Effector CD4-positive, alpha-beta T cell (primary cell): ENCODE results near the gene LGI1.

Experiments used
- DNase-seq: peaks from one replicate; pipeline ENCODE4 v3.0.0-alpha.2; 2020

Gene LGI1

DNA sequence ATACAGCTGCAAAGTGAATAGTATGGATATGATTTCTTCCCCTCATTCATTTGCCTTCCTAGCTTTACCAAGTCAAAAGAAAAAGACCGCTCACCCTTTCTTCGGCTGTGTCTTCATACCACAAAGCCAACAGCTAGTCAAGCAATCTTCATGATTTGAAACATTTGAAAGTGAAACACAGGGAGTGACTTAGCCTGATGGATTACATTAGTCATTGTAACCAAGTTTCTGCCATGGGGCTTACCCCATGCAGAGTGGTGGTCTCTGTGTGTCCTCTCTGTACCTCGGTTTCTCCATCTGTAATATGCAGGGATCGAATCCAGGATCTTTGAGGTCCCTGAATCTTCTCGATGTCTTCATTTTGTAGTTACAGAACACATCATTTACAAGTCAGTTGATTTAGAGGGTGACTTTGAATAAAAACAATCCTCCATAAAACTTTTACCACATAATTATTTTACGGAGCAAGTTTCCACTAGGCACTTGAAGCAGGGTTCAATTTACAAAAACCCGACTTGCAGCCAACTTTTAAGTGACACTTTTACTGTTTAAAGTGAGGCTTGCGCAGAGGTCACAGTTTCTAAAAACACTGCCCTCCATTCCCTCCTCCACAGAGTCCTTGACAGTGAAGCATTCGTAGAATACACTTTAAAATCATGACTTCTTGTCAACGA, 2.2 kb upstream of the LGI1 start:
- no peak for DNase-seq

DNA sequence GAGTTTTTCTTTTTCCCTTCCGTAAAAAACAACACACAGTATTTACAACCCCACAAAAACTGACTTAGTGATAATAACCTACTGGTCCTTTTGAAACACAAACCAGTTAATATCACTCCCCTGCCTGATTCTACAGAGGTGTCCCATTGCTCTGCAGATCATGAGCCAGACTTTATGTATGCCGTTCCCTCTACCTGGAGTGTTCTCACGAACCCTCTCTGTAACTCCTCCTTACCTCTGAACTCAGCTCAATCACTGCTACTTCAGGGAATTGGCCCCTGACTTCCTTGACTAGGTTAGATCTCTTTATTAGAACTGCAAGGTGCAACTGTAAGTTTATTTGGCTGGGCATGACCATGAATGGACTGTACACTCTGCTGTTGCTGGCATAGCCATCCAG, 1.6 kb upstream of the LGI1 start:
- DNase-seq, result no peak

DNA sequence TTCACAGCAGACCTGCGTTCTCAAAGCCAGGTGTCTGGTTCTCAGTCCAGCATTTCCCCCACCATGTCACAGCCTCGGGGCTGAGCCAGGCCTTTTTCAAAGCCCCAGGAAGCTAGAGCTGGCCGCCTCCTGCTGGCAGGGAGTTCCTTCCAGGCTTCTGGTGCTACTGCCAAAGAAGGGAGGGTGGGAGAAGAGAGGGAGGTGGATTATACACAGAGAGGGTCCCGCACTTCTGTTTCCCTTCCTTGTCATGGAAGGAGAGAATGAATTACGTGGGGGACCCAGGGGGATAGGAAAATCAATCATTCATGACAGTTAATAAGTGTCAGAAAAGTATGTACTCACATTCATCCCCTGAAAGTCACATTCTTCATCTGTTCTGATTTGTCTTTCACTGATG, 600 bp upstream of the LGI1 start:
- DNase-seq, result no peak

DNA sequence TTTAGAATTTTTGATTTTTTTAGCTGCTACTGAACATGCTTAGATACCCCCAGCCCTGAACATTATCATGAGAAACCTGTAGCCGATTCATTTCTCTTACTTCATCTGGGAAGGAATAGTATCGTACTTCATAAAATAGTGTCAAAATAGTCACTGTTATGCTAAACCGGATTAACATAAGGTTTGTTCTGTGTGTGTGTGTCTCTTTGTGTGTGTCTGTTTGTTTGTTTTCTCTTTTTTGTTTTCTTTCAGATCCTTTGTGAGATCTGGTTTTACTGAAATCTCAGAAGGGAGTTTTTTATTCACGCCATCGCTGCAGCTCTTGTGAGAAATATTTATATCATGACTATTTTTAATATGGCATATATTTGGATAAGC, 761 bp downstream of the LGI1 start:
- DNase-seq, result no peak

DNA sequence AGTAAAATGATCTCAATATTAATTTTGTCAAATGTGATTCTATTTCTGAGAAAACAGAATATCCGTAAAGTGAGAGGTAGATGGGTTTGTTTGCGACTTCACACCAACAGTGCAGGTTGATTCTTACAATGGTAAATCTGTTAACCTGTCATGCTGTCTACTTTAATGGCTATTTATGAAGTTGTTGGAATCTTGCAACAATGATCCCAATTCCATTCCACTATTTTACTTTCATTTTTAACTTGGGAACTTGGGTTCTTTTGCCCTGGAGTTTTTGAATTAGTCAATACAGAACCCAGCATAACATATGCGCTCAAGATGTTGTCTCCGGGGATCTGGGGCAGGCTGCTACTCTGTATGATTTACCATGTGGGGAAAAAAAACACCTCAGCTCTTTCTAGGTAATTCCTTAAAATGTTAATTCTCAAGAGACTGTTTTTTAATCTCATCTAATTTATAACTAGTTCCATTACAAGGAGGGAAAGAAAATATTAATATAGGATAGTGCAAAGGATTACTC, 1.2 kb downstream of the LGI1 start:
- no peak for DNase-seq

DNA sequence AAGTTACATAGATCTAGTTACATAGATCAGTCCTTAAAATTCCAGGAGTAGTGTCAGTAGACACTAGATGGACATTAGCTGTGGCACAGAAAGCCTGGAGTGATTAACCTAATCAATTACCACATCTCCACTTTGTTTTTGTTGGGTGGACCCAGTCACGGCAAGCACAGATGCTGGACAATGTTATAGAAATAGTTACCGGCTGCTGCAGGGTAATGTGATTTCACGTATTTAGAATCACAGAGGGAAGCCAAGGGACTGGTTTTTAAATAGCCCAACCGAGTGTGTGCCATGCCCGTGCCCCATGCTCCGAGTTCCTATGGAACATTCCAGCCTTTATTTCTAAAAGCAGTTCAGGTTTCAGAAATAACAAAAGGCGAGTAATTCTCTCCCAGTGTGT, 2.8 kb downstream of the LGI1 start:
- DNase-seq, result no peak

DNA sequence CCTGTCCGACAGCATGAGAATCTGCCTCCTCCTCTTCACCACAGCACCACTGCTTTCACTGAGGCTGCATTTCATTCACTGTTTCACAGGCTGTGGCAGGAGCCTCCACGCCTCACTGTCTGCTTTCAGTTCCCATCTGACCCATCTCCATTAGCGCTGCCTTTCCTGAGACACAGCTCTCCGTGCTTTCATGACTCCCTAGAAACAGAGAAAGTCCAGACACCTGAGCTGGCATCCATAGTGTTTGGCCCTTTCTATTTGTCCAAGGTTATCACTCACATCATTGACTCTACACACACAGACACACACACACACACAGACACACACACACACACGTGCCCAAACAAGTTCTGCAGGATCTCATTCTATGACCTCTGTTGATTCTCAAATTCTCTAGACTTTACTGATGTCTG, 5.2 kb downstream of the LGI1 start:
- DNase-seq, result no peak

DNA sequence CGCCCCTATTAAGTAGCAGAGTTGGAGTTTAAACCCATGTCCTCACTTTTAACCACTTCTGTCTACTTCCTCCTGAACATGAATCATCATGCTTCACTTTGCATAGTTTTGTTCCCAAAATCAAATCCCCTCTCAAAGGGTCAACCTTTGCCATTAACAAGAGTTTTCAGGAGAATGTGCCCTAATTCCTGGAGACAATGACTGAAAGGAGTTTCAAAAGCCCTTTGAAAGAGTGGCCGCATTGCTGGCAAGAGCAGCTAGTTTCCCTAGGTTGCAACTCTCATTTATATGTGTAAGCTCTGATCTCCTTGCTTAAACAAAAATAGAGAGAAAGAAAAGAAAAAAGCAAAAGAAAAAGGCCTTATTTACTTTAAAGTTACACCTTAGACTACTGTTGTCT, 9.2 kb downstream of the LGI1 start:
- no peak for DNase-seq

DNA sequence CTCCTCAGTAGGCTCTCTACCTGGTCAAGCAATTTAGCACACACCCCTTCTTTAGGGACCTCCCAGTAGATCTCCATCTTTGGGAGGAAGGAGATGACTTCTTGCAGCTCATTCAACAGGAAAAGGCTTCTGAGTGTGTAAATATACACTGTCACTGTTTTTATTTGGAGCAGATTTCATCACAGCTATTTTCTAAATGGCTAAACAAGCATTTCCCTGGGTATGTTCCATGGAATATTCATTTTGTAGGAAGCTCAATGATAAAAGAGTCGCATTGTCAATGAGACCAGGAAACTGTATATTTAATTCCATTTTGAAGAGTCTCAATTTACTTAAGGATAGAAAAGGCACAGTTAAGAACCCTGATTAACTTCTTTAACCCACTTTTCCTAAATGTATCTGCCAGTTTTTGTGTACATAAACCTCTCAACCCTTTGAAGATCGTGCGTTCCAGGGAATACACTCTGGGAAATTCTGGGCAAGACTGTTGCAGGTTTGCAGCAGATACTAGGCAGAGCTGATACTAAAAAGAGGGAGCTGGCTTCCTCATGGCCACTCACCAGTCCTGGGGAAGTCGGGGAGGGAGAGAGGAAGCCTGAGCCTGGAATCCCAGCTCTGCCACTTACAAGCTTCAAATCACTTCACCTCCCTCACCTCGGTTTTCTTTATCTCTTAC, 10.1 kb downstream of the LGI1 start:
- DNase-seq, result no peak

DNA sequence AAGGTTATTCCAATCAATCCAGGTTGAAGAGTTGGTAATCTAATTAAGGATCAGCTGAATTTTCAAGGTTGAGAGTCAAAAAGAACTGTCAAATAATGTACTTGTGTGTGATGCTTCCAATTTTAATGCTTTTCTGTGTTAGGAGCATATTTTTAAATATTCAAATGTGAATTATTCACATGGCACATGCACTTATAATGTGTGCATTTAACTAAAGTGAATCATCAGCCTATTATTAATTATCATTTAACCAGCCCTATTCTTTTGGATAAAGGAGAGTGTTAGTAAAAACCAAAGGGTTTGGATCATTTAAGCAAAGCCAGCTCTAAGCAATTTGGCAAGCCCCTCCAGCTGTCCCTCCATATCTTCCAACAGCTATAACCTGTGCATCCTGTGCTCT, 11.2 kb downstream of the LGI1 start:
- DNase-seq, result no peak

DNA sequence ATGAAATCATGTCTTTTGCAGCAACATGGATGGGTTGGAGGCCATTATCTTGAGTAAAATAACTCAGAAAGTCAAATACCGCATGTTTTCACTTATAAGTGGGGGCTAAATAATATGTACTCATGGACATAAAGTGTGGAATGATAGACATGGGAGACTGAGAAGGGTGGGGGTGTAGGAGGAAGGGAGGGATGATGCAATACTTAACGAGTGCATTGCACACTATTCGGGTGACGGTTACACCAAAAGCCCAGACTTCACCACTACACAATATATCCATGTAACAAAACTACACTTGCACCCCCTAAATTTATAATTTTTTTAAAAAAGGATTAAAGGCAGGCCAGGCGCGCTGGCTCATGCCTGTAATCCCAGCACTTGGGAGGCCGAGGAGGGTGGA, 13.6 kb downstream of the LGI1 start:
- no peak for DNase-seq

DNA sequence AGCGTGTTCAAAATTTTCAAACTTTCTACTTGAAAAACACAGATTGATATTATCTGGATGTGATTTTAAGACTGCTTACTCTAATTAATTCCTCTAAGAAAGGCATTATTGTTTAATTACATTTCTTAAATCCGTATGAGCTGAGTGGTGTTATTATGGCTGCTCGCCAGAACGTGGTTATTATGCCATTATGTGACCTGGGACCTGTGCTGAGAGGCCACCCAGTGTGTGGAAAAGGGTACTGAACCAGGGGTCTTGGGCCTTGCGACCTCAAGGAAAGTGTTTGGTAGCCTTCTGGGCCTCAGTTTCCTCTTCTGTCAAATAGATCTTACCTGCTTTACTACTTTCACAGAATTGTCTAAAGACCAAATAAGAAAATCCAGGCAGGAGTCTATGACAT, 15.4 kb downstream of the LGI1 start:
- DNase-seq, result no peak

DNA sequence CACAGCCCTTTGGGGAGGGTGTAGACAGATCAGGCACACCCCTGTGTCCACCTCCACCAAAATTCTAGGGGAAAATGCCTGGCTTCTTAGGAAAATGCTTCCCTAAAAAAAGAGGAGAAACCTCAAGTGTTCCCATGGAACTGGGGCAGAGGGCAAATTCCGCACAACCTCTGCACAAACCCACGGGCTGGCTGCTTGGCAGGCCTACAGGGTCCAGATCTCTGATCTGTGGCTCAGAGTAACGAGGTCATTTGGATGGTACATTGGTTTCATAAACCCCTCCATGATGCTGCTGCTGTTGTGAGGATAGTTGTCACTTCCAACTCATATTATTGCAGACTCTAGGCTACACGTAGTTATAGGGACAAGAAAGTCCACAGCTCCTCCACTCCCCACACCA, 16.0 kb downstream of the LGI1 start:
- no peak for DNase-seq

DNA sequence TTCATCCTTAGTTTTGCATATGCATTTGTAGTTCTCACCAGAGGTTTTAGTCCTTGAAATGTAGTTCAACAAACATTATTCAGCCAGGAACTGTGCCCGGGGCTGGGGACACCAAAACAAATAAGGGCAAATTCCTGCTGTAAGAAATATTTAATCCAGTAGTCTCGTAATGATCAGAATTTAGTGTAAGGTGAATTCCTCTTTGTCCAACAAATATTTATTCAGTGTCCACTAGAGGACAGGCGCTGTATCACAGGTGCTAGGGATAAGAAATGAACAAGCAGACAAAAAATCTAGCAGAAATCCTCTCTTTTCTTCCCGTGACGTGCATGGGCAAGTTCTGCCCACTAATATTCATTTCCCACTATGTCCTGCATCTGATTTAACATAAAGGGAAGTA, 17.6 kb downstream of the LGI1 start:
- no peak for DNase-seq

DNA sequence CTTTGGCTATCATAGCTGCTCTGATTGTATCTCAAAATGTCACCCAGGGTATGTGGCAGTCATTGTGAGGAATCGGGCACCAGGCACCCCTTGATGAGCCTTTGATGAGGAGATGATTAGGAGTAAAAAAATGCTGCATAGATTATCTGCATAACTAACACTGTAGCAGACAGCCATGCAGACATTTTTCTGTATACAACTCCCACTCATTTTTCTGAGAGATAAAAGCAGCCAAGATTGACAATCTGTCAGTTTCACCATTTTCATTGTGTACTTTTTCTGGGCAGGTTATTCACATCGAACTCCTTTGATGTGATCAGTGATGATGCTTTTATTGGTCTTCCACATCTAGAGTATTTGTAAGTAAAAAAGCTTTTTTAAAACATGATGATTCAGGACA, 19.4 kb downstream of the LGI1 start:
- no peak for DNase-seq

DNA sequence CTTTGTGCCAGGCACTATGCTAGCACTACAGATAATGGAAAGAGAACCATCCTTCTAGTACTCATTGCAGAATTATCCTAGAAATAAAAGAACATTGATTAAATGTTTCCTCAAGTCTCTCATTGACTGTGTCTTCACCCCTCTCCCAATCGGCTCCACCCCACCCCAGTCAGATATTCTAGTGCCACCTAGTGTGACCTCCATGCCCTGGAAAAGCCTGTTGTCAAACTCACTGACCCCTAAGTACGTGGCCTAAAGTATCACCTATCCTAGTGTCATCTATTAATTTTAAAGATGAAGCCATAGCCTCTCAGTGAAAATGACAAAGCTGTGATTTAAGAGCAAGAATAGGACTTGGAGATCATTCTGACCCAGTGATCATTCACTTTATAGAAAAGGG, 26.3 kb downstream of the LGI1 start:
- no peak for DNase-seq

DNA sequence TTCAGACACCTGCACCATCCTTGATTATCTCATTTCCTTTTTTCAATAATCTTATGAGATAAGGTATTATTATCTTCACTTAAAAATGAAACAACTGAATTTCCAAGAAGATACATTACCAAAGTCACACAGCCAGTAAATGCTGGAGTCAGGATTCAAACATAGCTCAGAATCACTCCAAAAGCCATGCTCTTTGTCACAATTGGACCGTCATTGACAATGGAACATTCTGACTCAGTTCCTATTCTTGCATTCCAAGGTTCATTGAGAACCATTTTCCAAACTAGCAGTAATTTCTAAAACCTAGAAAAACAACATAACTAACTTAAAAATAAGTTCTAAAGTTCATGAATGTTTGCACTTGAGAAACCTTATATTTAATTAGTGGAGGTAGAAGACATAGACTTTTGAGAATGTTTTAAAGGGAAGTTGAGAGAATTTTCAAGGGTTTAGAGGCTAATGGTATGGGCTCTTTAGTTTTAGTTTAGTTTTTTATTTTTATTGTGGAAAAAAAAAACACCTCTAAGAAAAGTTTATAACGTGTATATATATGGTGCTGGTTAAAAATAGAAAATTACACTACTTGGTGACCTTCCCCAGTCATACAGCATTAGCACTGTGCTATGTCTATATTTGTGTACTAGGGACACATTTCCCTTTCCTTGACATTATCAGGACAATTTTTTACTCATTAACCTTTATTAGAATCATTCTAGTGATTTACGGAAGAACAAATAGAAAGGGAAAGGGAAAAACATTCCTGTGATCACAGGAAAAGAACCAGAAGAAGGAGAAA, 30.9 kb downstream of the LGI1 start:
- no peak for DNase-seq

DNA sequence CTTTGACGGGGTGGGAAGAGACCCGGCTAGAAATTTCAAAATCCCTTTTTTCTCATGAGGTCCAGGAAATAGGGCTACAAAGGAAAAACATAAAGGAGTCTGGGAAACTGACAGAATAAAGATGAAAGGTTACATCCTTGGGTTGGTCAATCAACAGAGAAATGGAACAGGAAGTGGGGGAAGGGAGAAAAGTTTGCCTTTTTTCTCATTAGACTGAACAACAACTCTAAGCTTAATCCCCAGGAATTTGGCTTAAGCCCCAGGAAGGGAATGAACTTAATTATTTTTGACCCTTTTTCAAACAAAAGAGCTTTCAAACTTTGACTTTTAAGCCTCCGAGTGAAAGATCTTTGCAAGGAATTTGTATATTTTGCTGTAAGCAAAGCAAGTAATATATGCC, 32.7 kb downstream of the LGI1 start:
- no peak for DNase-seq

DNA sequence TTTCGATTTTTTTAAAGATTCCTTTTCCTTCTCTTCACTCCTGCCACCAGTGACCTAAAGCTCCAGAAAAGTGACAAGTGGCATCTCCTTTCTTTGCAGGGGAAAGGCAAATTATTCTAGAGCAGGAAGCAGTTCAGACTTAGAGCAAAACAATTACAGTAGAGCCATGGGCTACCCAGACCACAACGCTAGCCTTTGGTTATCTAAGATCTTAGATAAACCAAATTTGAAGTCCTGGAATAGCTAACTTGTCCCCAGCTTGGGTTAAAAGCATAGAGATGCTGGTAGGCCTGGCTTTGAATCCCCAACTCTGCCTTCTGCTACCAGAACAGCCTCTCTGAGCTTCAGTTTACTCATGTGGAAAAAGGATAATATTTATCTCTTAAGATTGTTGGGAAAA, 38.4 kb downstream of the LGI1 start:
- DNase-seq, result no peak

DNA sequence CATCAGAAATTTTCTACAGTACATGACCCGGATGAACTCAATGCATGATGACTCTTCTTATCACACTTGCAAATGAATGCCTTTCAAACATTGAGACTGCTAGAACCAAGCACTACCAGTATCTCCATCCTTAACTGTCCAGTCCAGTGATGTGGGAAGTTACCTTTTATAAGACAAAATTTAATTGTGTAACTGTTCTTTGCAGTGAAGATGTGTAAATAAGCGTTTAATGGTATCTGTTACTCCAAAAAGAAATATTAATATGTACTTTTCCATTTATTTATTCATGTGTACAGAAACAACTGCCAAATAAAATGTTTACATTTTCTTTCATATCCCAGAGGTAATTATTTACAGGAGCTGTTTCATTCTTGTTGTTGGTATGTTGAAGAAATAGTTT, 40.1 kb downstream of the LGI1 start:
- no peak for DNase-seq

DNA sequence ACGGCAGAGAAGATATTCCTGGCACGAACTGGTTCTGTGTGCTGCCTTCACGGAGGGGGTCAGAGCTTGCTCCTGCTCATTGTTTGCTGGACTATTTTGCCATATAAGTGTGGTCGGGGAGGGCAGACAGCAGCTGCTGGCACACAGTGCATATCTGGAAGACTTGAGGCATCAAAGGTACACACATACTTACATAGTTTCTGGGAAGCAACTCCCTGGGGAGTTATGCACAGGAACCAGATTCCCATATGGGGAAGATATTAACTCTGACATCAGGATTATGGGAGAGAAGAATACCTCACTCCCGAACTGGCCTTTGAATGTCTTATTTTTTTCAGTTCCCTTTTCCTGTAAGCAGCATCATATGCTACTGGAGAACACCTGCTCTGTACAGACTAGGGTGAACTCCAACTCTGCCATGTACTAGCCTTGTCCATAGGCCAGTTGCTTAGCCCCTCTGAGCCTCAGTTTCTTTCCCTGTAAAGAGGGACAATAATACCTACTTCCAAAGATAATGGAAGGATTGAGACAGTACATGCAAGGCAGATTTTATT, 41.5 kb downstream of the LGI1 start:
- no peak for DNase-seq

DNA sequence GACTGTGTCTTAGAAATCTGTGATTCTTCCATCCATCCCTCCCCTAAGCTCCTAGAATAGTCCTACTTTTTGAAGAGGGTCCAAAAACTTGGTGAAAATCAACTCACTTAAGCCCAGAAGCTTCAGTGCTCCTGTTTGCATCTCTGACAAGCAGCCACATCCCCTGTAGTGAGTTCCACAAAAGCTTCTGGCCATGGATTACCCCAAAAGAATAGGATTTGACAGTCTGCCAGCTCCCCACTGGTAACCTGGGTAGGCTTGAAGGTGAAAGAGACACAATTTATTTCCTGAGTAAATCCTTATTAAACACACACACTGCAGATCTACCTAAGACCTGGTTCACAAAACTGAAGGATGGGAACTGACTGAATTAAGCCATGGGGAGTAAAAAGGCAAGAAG, 46.5 kb downstream of the LGI1 start:
- DNase-seq, result no peak

DNA sequence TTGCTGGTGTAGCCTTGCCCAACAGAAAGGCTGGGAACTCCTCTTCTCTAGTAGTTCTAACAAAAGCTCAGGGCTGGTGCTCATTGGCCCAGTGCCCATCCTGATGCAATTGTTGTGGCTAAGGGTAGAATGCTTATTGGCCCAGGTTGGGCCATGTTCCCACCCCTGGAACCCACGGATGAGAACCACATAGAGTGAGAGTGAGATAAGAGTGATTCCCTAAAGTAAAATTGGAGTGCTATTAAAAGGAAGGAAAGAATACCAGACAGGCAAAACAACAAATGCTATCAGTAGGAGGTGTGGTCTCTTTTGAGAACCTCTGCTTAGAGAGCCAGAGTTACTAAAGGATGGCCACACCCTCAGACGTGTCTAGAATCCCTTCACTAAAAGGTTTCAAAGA, 49.2 kb downstream of the LGI1 start:
- DNase-seq, result no peak

DNA sequence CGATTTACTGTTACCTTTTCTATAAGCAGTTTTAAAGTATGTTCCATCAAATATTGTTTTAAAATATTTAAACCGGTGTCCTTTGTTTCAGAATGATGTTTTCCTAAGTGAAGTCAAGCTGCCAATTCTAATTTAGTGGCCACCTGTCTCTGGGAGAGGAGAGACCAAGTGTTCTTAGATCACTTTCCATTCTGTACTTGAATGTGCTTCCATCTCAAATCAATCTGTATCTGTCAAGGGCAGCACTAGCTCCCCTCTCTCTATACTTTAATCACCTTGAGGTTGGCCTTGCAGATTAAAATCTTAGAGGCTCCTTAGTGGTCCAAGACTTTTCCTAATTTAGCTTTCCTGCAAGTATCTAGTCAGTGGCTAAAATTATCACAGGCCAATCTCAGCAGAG, 49.6 kb downstream of the LGI1 start:
- DNase-seq, result no peak
